Natural killer cell (primary cell): ENCODE measurements around the gene ATRNL1. TPM values are rescaled to one million over a fixed set of nuclear protein-coding genes. Genes with fewer than 3 reads are reported as not detected.

Source experiments
- ATAC-seq, 3 donors: fragments of 150-1000 bp in 2 of 3; fragments of 200-7000 bp in 1 of 3; cut with Tn5 transposase; 1 replicate in 1 of 3; 2 replicates in 2 of 3; pipeline ENCODE4 v1.10.0; 2021; ENCODE audit warnings: mild to moderate bottlenecking in 2 of 3, moderate library complexity in 2 of 3
- DNase-seq, 2 donors: peaks; one replicate each; pipeline versions ENCODE4 v3.0.0 to v3.0.0-alpha.2; 2013 to 2021; ENCODE audit warnings: mixed read lengths in 1 of 2
- H3K27ac ChIP-seq: one replicate; pipeline ENCODE4 v1.5.1; 2013; ENCODE audit warnings: mild to moderate bottlenecking, low read length
- H3K27me3 ChIP-seq: one replicate; pipeline ENCODE4 v1.6.1; 2013; ENCODE audit warnings: low read length; ENCODE audit not compliant: control insufficient read depth, insufficient read depth
- H3K36me3 ChIP-seq: one replicate; pipeline ENCODE4 v1.6.1; 2013; ENCODE audit warnings: low read length; ENCODE audit not compliant: control insufficient read depth, insufficient read depth
- H3K4me1 ChIP-seq: one replicate; pipeline ENCODE4 v1.6.1; 2013; ENCODE audit warnings: low read length; ENCODE audit not compliant: control insufficient read depth, insufficient read depth
- H3K4me3 ChIP-seq: one replicate; pipeline ENCODE4 v1.5.1; 2013; ENCODE audit warnings: low read length
- H3K9me3 ChIP-seq: one replicate; pipeline ENCODE4 v1.6.1; 2013; ENCODE audit warnings: low read length; ENCODE audit not compliant: control insufficient read depth, insufficient read depth
- H3K27ac Mint-ChIP-seq, 2 donors: one replicate each; pipeline ENCODE4 v1.8.0; 2022; ENCODE audit warnings: mild to moderate bottlenecking in 2 of 2, mixed read lengths in 2 of 2, moderate library complexity in 1 of 2
- H3K27me3 Mint-ChIP-seq, 2 donors: one replicate each; pipeline ENCODE4 v1.8.0; 2022; ENCODE audit warnings: low read depth in 2 of 2, mixed read lengths in 2 of 2
- H3K36me3 Mint-ChIP-seq: one replicate; pipeline ENCODE4 v1.8.0; 2022; ENCODE audit warnings: mixed read lengths
- H3K4me1 Mint-ChIP-seq, 2 donors: one replicate each; pipeline ENCODE4 v1.8.0; 2022; ENCODE audit warnings: mixed read lengths in 2 of 2
- H3K4me3 Mint-ChIP-seq: one replicate; pipeline ENCODE4 v1.8.0; 2022; ENCODE audit warnings: mild to moderate bottlenecking, moderate library complexity, mixed read lengths
- H3K9me3 Mint-ChIP-seq, 2 donors: one replicate each; pipeline ENCODE4 v1.8.0; 2022; ENCODE audit warnings: mixed read lengths in 2 of 2
- CTCF ChIP-seq: fragments of 200-600 bp; IDR thresholded peaks from one replicate; pipeline ENCODE4 v1.8.0; 2022; ENCODE audit warnings: antibody characterized with exemption
- WGBS: methylation state at CpG from one replicate; pipeline ENCODE4 v1.1.7; 2013; ENCODE audit warnings: missing lambda C conversion rate; ENCODE audit not compliant: insufficient coverage; 5-methylcytosine and 5-hydroxymethylcytosine counted together
- intact Hi-C: fragments of 100-400 bp; cut with micrococcal nuclease; formaldehyde crosslinking; loops from one replicate; pipeline ENCODE4 v1.14.2; 2022
- total RNA-seq, 4 donors: library from RNA; stranded (reverse); fragments of 120-200 nt in 1 of 4; gene quantifications; one replicate each; pipeline versions ENCODE4 v1.2.3 to v1.2.4, GENCODE V29; 2013 to 2022

Gene ATRNL1
- total RNA-seq, 3 donors from 2014 or later (not counting 1 experiment from before 2014, with no cell fraction given) = not detected

GRCh38 chr10:115762029-115762428 is 668.9 kb downstream of the ATRNL1 start:
- Mint-ChIP-seq H3K9me3 (peaks cover 4 to 7% of the 10 kb centered on the region in 2 donors), H3K27me3 (no peaks in the 10 kb centered on the region), H3K4me3 (no peak overlapping the region), H3K36me3 (no peaks in the 10 kb centered on the region), H3K4me1 (no peaks in the 10 kb centered on the region), H3K27ac (no peak overlapping the region)
- Histone ChIP-seq H3K4me3 (no peak overlapping the region), H3K4me1 (no peaks in the 10 kb centered on the region), H3K9me3 (no peaks in the 10 kb centered on the region), H3K27ac (no peak overlapping the region), H3K36me3 (no peaks in the 10 kb centered on the region), H3K27me3 (no peaks in the 10 kb centered on the region)
- ATAC-seq (no peak), DNase-seq (no peak)
- intact Hi-C loops = no loop called here
- TF ChIP-seq CTCF = no peak

- Histone ChIP-seq H3K4me3 (no peak overlapping the region), H3K36me3 (no peaks in the 10 kb centered on the region), H3K27me3 (no peaks in the 10 kb centered on the region), H3K9me3 (no peaks in the 10 kb centered on the region), H3K4me1 (no peaks in the 10 kb centered on the region), H3K27ac (no peak overlapping the region)
- Mint-ChIP-seq H3K27me3 (no peaks in the 10 kb centered on the region), H3K4me3 (no peak overlapping the region), H3K27ac (no peak overlapping the region), H3K4me1 (no peaks in the 10 kb centered on the region), H3K36me3 (no peaks in the 10 kb centered on the region), H3K9me3 (peaks cover 4 to 10% of the 10 kb centered on the region in 2 donors)
- ATAC-seq (no peak), DNase-seq (no peak)
- TF ChIP-seq CTCF = no peak
- intact Hi-C loops = no loop called here
Observed at GRCh38 chr10:115771755-115772154, 678.6 kb downstream of the ATRNL1 start.

GRCh38 chr10:115772606-115773005 is 679.4 kb downstream of the ATRNL1 start:
- no peaks in the 10 kb centered on the region for H3K27me3 ChIP-seq
- no peak for TF ChIP-seq CTCF
- no CpG with 5 or more reads among the region's 1 CpG for WGBS
- Mint-ChIP-seq H3K9me3 (peaks cover 3 to 10% of the 10 kb centered on the region in 2 donors), H3K27ac (no peak overlapping the region), H3K4me3 (no peak overlapping the region), H3K27me3 (no peaks in the 10 kb centered on the region), H3K36me3 (no peaks in the 10 kb centered on the region), H3K4me1 (no peaks in the 10 kb centered on the region)
- H3K36me3 ChIP-seq = no peaks in the 10 kb centered on the region
- H3K4me3 ChIP-seq = no peak overlapping the region
- ATAC-seq = no peak
- H3K27ac ChIP-seq = no peak overlapping the region
- intact Hi-C loops = no loop called here
- DNase-seq = no peak
- H3K4me1 ChIP-seq = no peaks in the 10 kb centered on the region
- no peaks in the 10 kb centered on the region for H3K9me3 ChIP-seq

- 100% methylated on average over 2 of the region's 2 CpGs for WGBS
Observed at GRCh38 chr10:115773832-115774231, 680.7 kb downstream of the ATRNL1 start.

More at GRCh38 chr10:115773832-115774231, 680.7 kb downstream of the ATRNL1 start:
- Mint-ChIP-seq H3K9me3 (peaks cover 2 to 17% of the 10 kb centered on the region in 2 donors), H3K4me1 (no peaks in the 10 kb centered on the region), H3K27me3 (no peaks in the 10 kb centered on the region), H3K4me3 (no peak overlapping the region), H3K27ac (no peak overlapping the region), H3K36me3 (no peaks in the 10 kb centered on the region)
- no peaks in the 10 kb centered on the region for H3K4me1 ChIP-seq
- H3K9me3 ChIP-seq = no peaks in the 10 kb centered on the region
- ATAC-seq (no peak), DNase-seq (no peak)
- H3K27ac ChIP-seq = no peak overlapping the region
- TF ChIP-seq CTCF = no peak
- no peak overlapping the region for H3K4me3 ChIP-seq
- no peaks in the 10 kb centered on the region for H3K36me3 ChIP-seq
- no peaks in the 10 kb centered on the region for H3K27me3 ChIP-seq
- intact Hi-C loops = no loop called here
